HFFc6 (cell line): Measurements from ENCODE around the gene CUL3. TPM values are rescaled to one million over a fixed set of nuclear protein-coding genes. Genes with fewer than 3 reads are reported as not detected.

Source experiments
- DNase-seq: peaks from one replicate; pipeline ENCODE4 v3.0.0-alpha.2; 2018
- H3K27ac Mint-ChIP-seq: 2 replicates; pipeline ENCODE4 v1.8.0; 2020; ENCODE audit warnings: mild to moderate bottlenecking, mixed read lengths
- H3K27me3 Mint-ChIP-seq: 2 replicates; pipeline ENCODE4 v1.8.0; 2021; ENCODE audit warnings: mild to moderate bottlenecking, moderate library complexity, mixed read lengths; ENCODE audit not compliant: insufficient read depth
- H3K36me3 Mint-ChIP-seq: 2 replicates; pipeline ENCODE4 v1.8.0; 2021; ENCODE audit warnings: low read depth, mixed read lengths
- H3K4me1 Mint-ChIP-seq: 2 replicates; pipeline ENCODE4 v1.8.0; 2020; ENCODE audit warnings: low read depth, mixed read lengths
- H3K4me3 Mint-ChIP-seq: 2 replicates; pipeline ENCODE4 v1.8.0; 2020; ENCODE audit warnings: mild to moderate bottlenecking, moderate library complexity, mixed read lengths
- H3K9me3 Mint-ChIP-seq: 2 replicates; pipeline ENCODE4 v1.8.0; 2020; ENCODE audit warnings: mild to moderate bottlenecking, mixed read lengths
- total RNA-seq, 6 experiments: library from RNA; stranded (reverse); fragmentation: NEBNext Ultra II Directional; extraction: Animal tissue kit (Norgen Biotek cat#: 25700); gene quantifications; 2 replicates in 1 of 6; 3 replicates in 5 of 6; pipeline ENCODE4 v1.2.3, GENCODE V29; 2021
- TF ChIP-seq, protein P1 (sequence below): fragments of 200-600 bp; sonication (generic); IDR thresholded peaks from 2 replicates; pipeline ENCODE4 v1.5.0; 2021; ENCODE audit warnings: antibody characterized with exemption, mild to moderate bottlenecking

Gene CUL3
- total RNA-seq, 6 experiments from 2014 or later, result 76.9 to 88.4 (median 83.3) TPM

DNA sequence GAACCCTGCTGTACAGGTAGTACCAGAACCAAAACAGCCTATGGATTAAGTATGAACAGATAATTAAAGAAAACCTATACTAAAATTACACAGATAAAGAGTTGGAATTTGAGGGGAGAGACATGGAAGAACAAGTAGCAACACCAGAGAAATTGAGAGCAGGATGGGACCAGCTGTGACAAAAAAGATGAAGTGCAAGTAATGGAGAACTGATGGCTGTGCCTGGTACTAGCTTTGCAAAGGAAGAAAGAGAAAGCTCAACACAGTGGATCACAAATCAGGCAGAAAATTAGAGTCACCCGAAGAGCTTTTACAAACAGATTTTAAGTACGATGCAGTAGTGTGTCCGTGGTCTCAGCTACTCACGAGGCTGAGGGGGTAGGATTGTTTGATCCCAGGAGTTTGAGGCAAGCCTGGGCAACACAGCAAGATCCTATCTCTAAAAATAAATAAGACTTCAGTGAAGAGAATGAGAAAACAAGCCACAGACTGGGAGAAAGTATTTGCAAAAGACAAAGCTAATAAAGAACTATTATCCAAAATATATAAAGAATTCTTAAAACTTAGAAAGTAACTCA lies 46.5 kb downstream of the CUL3 start:
- no peak for DNase-seq
- Mint-ChIP-seq H3K27me3 (no peaks in the 10 kb centered on the region; the same call in 1 of the 2 replicates), H3K9me3 (no peaks in the 10 kb centered on the region), H3K4me1 (peaks cover 10% of the 10 kb centered on the region), H3K27ac (no peak overlapping the region), H3K36me3 (peaks cover 33% of the 10 kb centered on the region), H3K4me3 (no peak overlapping the region)
- TF ChIP-seq, protein P1, sequence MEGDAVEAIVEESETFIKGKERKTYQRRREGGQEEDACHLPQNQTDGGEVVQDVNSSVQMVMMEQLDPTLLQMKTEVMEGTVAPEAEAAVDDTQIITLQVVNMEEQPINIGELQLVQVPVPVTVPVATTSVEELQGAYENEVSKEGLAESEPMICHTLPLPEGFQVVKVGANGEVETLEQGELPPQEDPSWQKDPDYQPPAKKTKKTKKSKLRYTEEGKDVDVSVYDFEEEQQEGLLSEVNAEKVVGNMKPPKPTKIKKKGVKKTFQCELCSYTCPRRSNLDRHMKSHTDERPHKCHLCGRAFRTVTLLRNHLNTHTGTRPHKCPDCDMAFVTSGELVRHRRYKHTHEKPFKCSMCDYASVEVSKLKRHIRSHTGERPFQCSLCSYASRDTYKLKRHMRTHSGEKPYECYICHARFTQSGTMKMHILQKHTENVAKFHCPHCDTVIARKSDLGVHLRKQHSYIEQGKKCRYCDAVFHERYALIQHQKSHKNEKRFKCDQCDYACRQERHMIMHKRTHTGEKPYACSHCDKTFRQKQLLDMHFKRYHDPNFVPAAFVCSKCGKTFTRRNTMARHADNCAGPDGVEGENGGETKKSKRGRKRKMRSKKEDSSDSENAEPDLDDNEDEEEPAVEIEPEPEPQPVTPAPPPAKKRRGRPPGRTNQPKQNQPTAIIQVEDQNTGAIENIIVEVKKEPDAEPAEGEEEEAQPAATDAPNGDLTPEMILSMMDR, result no peak

DNA sequence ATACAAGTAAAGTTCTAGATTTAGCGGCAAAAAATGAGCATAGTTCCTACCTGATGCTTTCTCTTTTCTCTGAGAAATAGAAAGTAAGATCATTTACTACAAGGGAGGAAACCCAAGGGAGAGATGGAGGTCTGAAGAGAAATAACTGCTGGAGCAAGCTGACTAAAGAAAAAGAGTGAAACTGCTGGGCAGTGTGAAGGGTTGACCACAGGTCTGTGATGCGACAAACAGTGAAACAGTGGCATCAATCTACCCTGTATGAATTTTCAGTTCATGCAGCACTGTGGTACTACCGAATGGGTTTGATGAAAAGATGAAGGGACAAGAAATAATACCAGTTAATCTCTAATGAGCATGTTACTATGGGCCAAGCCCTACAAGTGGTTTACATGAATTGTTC lies 52.2 kb downstream of the CUL3 start:
- Mint-ChIP-seq H3K36me3 (peaks cover 23% of the 10 kb centered on the region), H3K9me3 (no peaks in the 10 kb centered on the region), H3K27me3 (no peaks in the 10 kb centered on the region; the same call in 1 of the 2 replicates), H3K4me3 (no peak overlapping the region), H3K27ac (no peak overlapping the region), H3K4me1 (peaks cover 32% of the 10 kb centered on the region)
- TF ChIP-seq, protein P1, result no peak
- no peak for DNase-seq

DNA sequence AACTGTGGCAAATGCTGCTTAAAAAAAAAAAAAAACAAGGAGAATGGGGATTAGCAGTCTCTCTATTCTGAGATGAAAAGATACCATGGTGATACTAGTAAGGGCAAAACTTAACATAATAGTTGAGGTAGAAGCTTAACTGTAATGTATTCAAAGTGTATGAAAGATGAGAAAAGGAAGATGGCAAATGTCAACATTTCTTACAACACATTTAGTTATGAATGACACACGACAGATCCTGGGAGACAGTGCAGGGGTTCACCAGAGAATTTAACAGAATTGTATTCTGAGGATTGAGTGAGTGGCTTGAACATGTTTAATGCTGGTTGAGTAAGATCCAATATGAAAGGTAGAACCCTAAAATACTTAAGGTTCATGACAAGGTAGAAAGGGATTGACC lies 52.7 kb downstream of the CUL3 start:
- TF ChIP-seq, protein P1, result no peak
- Mint-ChIP-seq H3K9me3 (no peaks in the 10 kb centered on the region), H3K4me3 (no peak overlapping the region), H3K27ac (no peak overlapping the region), H3K36me3 (peaks cover 23% of the 10 kb centered on the region), H3K27me3 (no peaks in the 10 kb centered on the region; the same call in 1 of the 2 replicates), H3K4me1 (peaks cover 35% of the 10 kb centered on the region)
- no peak for DNase-seq

DNA sequence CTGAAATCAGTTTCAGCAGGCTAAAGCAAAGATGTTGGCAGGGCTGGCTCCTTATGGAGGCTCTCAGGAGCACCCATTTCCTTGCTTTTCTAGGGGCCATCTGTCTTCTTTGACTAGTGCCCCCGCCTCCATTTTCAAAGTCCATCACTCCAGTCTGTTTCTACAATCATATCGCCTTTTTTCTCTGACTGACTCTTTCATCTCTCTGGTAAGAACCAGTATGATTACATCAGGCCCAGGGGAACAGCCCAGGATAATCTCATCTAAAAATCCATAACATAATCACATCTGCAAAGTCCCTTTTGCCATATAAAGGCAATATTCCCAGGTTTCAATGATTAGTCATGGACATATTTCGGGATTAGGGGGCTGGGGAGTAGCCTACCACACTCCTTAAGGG lies 57.0 kb downstream of the CUL3 start:
- Mint-ChIP-seq H3K9me3 (no peaks in the 10 kb centered on the region), H3K27me3 (no peaks in the 10 kb centered on the region; the same call in none of the 2 replicates), H3K4me3 (no peak overlapping the region), H3K36me3 (peaks cover 32% of the 10 kb centered on the region), H3K4me1 (peaks cover 73% of the 10 kb centered on the region), H3K27ac (peak overlapping the region; percentile 42)
- TF ChIP-seq, protein P1, result no peak
- DNase-seq, result no peak

DNA sequence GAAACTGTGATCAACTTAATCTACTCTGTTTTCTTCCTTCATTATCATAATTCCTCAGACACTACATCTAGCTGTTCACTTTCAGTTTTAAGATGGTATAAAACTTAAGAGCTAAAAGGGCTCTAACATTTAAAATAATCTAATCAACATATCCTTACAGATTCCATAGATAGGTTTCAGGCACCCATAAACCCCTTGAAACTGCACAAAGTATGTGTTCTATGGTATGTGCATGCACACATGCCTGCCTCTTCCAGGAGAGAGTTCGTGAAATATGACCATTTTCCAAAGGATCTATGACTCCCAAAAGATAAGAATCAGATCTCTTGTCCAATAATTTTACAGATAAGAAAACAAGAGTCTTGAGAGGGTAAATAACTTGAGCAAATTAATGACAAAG lies 59.4 kb downstream of the CUL3 start:
- Mint-ChIP-seq H3K27me3 (no peaks in the 10 kb centered on the region; the same call in none of the 2 replicates), H3K27ac (0 out of 2 replicates have a peak overlapping the region, but pooled peaks have one; percentile 11), H3K9me3 (no peaks in the 10 kb centered on the region), H3K4me1 (peaks cover 60% of the 10 kb centered on the region), H3K36me3 (peaks cover 21% of the 10 kb centered on the region), H3K4me3 (no peak overlapping the region)
- DNase-seq, result no peak
- TF ChIP-seq, protein P1, result no peak
